GM19043 (cell line): ENCODE measurements around the gene ACYP1.

Source experiments
- ATAC-seq: cut with Tn5 transposase; IDR thresholded peaks from one replicate; pipeline ENCODE4 v1.9.1; 2021; ENCODE audit warnings: low read depth; ENCODE audit not compliant: unreplicated experiment

ACYP1 gene

GRCh38 chr14:75063491-75064204, at the start of gene ACYP1:
Gene ACYP1, minus strand, starts transcription at chr14:75064024. Its CDS starts 471 bp downstream, at chr14:75063553.
- ATAC-seq: peak; percentile 99

DNA sequence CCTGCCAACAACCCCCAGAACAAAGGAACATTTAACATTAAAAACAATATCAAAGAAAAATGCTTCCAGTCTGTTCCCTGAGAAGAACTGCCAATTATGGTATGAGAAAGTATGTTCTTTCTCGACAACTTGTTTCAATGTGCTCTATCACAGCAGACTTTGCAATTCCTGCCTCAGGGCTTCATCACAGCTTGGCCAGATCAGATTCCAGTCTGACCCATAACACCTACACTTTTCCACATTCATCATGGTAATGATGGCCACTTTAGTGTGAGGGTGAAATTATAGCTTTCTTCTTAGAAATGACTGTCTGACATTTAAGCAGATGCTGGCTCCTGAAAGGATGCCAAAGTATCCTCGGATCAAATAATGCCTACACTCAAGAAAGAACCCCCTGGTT, 46.1 kb upstream of the ACYP1 start:
- no peak for ATAC-seq

- no peak for ATAC-seq
Measured at GRCh38 chr14:75107186-75107585, 43.4 kb upstream of the ACYP1 start.

DNA sequence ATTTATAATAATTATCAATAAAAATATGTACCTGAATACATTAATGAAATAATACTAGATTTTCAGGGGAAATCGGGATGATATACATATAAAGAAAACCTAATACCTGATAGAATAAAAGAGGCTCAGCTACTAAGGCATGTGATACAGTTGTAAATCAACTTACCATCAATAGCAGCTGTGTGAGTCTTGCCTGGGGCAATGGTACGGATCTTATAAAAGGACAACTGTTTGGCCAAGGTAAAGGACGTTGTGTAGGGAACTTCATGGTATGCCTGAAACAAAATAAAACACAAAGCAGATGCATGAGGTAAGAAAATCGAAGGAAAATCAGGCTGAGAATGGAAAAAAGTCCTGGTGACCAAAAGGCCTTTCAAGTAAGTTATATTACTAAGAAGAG, 37.7 kb upstream of the ACYP1 start:
- ATAC-seq: no peak

DNA sequence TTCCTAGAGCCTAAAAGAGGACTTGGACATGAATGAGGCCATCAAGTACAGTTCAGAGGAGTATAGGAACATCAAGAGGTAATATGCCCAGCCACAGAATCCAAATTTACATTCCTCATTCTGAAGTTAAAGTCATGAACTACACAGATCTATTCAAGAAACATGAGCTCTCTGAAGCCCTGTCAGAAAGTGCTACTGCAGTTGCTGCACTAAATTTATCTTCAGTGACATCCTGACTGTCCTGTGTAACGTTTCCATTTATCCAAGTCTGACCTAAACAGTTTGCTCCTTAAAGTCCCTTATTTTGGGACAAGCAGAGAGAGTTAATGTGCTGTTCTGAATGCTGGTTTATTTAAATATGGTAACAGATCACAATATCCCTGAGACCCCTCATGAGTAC, 34.9 kb upstream of the ACYP1 start:
- ATAC-seq: no peak

DNA sequence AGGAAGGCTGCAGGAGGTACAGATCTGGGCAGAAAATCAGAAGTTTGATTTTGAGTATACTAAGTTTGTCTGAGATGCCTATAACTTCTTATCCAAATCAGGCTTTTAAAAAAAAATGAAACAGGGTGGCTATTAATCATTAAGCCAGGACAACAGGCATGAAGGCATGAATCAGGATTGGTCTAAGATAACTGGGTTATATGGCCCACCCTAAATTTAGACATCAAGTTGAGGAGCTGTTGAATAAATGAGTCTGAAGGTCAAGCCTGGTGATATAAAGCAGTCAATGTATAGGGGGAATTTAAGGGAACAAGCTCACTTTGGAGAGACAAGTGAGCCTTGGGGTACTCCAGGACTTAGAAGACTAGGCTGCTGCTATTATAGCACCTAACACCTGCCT, 34.4 kb upstream of the ACYP1 start:
- no peak for ATAC-seq

DNA sequence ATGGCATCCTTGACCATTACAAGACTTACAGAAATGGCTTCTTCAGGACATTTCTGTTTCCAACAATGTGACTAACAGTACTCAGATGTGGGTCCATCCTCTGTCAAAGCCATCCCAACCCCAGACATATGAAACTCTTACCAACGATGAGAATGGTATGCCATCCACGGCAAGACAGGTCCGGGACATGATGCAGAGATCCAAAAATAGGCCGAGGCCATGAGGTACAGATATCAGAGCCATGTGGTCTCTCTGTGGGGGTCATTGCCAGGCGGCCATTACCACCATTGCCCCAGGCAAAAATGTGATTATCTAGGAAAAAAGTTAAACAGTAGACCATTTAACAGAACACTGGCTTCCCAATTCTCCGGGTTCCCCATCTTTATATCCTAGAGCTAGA, 33.1 kb upstream of the ACYP1 start:
- ATAC-seq: no peak

- no peak for ATAC-seq
Measured at GRCh38 chr14:75095690-75096089, 31.9 kb upstream of the ACYP1 start.

GRCh38 chr14:75094896-75095295, 31.1 kb upstream of the ACYP1 start:
- ATAC-seq: no peak

GRCh38 chr14:75092698-75093097, 28.9 kb upstream of the ACYP1 start:
- ATAC-seq: no peak

GRCh38 chr14:75091251-75091650, 27.4 kb upstream of the ACYP1 start:
- no peak for ATAC-seq

DNA sequence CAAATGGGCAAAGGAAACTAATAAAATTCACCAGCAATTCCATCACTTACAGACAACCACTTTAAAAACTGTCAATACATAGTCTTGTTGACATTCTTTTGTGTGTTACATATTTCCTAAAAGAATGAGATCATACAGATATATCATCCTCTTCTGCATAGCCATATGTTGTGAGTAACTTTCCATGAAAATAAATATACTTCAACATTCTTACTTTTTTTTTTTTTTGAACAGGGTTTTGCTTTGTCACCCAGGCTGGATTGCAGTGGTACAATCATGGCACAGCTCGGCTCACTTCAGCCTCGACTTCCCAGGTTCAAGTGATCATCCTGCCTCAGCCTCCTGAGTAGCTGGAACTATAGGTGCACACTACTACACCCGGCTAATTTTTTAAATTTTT, 26.5 kb upstream of the ACYP1 start:
- no peak for ATAC-seq

DNA sequence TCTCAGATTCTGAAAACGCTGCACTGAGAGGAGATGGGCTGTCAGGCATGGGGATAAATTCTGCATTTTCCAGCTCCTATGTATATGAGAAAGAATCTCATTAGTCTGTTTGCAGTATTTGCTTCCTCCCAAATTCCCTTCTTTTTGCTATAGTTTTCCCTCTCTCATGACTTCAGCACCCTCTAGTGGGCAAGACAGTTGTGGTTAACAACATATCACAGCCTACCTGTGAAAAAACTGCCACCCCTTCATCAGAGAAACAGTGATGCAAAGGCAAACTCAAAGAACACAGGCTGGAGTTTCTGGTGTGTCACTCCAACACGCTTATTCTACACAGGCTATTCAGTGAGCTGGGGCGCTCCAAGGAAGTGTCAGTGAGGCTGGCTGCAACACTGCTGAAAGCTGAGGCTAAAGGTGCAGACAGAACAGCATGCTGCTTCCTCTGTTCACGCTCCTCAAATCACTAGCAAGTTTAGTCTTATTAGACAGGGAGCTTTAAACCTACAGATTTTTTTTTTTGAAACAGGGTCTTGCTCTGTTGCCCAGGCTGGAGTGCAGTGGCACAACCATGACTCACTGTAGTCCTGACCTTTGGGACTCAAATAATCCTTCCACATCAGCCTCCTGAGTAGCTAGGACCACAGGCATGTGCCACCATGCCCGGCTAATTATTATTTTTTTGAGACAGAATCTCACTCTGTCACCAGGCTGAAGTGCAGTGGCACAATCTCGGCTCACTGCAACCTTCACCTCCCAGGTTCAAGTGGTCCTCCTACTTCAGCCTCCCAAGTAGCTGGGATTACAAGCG, 24.9 kb upstream of the ACYP1 start:
- ATAC-seq: no peak

DNA sequence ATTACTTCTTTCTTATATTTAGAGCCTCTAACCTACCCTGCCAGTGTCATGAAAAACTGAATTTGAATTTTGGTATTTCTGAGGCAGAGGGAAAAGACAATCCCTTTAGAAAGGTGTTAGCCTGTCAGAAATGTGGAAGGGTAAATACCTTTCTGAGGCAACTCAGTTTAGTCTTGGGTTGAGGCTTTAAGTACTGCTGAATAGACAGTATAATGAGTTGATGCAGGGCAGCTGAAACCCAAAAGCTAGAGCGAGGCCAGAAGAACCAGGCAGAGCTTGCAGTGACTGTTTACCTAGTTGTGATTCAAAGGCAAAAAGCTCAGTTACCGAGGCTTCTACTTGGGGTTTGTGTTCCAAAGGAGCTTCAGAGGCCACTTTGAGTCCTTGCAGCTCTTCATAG, 24.3 kb upstream of the ACYP1 start:
- no peak for ATAC-seq

DNA sequence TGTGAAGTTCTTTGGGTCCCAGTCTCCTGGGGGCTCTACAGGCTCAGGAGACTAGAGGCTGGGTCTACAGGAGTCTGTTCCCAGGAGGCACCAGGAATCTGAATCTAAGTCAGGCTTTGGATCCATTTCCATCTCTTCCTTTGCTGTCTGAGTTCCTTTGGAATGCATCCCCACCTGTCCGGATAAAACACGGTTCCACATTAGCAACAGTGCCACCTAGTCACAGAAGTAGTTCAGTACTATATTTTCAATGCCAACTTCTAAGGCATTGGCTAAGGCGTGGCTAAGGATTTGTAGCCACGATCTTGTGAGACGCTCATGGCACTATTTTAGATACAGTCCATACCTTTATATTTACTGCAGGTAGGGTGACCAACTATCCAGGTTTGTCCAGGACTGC, 20.7 kb upstream of the ACYP1 start:
- no peak for ATAC-seq

GRCh38 chr14:75083271-75083670, 19.4 kb upstream of the ACYP1 start:
- ATAC-seq: no peak

GRCh38 chr14:75081660-75082229, 17.9 kb upstream of the ACYP1 start:
- no peak for ATAC-seq

GRCh38 chr14:75079521-75079920, 15.7 kb upstream of the ACYP1 start:
- ATAC-seq: no peak

DNA sequence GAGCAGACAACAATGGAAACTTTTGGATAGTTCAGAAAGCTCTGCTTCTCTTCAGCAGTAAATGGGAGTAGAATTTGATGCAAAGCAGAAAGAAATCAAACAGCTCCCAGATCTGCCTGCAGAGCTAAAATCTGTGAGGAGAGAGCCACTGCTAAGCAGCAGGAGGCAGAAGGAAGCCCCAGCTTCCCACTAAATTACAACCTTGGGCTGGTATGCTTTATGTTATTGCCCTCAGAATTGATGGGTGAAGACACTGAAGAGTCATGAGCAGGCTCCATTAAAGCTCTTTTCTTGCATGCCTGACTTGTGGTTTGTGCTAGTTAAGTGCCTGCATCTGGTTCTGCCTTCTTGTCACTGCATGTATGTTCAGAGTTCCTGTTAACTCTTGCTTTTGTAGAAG, 14.0 kb upstream of the ACYP1 start:
- ATAC-seq: no peak

DNA sequence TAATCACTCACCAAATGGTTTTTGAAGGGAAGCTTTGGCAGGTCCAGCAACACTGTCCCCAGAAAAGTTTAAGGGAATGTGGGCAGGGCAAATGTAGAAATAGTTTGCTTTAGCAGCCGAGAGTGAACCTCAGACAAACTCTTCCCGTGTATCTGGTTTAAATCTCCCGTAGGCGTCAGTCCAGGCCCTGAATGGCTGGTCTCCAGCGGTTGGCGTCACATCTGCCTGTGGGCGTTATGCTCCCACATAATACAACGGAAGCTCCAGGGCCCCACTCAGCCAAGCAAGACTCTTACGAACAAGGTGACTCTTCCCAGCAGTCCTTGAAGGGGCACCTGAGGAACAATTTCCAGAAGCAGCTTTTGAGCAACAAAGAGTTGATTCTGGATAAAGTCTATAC, 6.6 kb upstream of the ACYP1 start:
- no peak for ATAC-seq

DNA sequence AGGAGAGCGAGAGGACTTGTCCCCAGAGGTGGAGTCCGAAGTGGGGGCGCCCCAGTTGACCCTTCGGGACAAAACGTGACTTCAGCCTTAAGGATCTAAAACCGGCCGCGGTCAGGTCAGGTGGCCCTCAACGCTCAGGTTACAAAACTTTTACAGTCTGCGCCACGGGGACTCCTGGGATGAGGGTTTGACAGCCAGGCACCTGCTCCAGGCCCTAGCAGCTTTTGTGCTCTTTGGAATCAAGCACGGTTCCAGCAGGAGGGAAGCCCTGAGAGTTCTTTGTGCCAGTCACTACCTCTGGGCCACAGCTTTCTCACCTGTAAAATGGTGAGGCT, 6.0 kb upstream of the ACYP1 start:
- no peak for ATAC-seq
